HG03460 (cell line): ENCODE data around the gene MKLN1.
"Not testable (repeated sequence)": the region's sequence is repeated elsewhere in the genome, so short reads cannot be mapped to it uniquely, and the experiment has no call there.

Experiments
- ATAC-seq: cut with Tn5 transposase; IDR thresholded peaks from one replicate; pipeline ENCODE4 v1.9.1; 2021; ENCODE audit not compliant: unreplicated experiment

MKLN1 gene

DNA sequence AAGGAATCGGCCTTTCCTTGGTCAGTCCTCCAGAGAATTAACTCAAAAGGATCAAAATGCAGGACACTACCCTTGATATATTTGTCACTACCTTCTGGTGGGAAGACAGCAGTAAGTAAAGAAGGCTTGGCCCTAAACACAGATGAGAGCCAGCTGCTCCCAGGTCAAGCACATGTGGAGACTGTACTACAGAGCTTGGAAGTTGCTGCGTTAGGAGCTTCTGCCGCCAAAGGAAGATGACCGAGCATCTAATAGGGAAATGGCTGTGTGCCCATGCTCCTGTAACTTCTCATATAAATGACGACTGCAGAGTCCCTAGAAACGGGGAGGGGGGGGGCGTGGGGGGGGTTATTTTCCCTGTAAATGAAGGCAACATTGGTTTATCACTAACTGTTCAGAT, 169.8 kb downstream of the MKLN1 start:
- ATAC-seq, result no peak

DNA sequence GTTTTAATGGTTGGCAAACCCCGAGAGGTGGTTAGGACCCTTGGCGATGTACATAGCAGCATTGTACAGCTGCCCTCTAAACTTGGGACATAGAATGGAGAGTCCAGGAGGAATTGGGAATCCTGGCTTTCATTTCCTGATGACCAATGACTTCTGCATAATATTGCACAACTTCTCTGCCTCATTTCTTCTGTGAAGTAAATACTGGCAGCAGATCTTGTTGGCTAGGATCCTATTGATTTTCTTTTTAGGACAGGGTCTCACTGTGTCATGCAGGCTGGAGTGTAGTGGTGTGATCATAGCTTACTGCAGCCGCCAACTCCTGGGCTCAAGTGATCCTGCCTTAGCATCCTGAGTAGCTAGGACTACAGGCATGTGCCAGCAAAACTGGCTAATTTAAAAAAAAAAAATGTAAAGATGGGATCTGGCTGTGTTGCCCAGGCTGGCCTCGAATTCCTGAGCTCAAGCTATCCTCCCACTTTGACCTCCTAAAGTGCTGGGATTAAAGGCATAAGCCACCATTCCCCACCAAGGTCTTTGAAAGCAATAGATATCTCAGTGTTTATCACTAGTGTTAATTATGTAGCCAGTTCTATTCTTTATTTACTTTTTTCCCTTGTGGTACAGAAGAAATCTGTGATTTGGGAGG, 170.7 kb downstream of the MKLN1 start:
- ATAC-seq, result no peak

DNA sequence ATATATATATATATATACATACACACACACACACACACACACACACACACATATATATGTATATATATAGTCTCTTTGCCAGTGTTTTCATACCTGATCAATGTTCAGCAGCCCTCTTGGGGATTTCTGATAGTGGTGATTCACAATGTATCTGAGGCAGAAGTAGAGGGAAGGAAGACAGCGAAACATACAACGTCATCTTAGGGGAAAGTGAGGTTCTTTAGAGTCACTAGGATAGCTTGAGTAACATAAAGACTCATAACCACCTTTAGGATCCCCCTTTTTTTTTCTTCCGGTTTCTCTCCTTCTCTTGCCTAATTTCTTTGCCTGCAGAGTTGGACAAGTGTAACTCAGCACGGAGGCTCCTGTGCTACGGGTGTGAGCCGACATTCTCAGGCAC, 172.1 kb downstream of the MKLN1 start:
- no peak for ATAC-seq

DNA sequence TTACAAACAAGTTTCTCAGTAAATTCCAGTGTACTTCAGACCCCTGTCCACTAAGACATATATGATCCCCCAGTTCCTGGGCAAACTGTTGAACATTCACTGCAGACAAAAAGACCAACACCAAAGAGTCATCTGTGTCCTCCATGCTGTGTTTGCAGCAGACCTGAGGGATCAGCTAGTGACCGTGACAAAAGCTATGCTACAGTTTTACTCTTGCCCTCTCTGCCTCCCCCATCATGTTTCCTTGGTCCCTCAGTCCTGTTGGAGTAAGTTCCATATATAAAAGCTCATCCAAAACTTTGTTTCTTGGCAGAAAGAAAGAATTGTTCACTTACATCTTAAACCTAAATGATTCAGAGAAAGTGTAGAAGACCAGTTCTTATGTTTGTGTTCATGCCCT, 172.7 kb downstream of the MKLN1 start:
- no peak for ATAC-seq

DNA sequence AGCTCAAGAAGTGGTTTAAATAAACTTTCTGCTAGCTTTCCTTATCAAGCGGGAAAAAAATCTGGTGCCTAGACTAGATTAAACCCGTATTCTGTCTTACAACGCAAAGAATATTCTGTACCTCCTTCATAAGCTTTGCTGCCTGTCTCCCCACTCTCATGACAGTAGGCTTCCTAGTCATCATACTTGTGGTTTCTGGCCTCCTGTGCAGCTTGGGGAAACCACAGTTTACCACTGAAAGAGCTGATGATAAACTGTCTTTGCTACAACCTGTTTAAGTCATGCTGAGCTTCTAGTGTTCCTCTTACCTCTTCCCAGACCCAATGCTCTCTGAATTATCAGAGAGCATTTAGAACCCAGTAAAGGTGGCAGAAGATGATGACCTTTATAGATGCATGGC, 173.7 kb downstream of the MKLN1 start:
- ATAC-seq, result peak; percentile 90

DNA sequence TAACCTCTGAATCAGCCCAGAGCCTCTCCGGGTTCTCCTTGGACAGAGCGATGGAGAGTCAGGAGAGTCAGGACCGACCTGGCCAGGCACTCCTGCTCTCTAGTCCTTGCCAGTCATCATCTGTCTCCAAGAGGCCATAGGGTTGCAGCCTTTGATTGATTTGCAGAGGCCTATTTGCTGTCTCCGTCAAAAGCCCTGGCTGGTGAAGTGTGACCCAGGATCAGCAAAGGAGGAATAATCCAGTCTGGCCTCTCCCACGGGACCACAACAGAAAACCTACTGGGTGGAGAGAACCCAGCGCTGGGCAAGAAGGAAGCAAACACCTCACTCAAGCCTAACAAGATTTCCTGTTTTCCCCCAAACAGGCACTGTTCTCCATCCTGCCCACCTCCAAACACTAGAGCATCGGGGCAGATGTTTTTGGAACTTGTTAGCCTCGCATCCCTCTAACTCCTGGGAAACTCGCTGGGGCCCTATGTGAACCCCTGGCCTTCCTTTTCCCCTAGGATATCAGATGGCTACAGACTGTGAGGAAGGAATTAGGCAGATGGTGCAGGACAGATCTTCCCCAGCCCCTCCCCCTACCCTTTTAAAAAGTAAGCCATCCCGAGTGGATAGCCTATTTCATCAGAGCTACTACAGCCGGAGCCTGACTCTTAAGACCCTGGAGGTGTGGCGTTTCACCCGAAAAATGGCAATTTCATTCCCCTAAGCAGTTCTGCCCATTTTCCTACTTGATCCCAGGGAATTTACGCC, 174.4 kb downstream of the MKLN1 start:
- ATAC-seq, result no peak

DNA sequence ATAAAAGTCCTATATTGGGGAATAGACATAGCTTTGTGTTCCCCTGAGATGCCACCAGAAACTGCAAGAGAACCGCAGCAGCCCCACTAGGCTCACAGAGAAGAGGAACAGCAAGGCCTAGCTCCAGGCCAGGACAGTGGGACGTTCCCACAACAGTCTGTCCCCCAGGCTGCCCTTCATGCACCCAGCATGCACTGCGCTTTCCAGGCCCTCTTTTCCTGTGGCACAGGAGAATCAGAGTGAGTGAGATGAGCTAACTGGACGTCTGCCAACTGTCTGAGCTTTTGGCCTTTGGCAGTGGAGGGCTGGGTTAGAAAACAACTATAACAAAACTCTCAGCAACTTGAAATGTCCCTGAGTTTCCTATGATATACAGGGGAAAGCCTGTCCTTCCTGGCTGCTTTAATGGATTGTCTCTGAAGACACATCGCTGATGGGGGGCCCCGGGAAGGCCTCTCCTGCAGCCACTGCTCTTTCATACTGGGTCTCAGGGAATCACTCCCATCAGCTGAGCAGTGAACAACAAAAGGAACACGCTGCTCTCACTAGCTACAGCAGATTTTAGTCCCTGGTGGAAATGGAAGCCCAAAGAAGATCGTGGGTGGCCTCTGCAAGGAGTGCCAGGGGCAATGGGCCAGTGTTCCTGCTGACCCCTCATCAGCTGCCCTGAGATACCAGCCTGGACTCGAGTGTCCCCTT, 175.3 kb downstream of the MKLN1 start:
- ATAC-seq, result no peak

DNA sequence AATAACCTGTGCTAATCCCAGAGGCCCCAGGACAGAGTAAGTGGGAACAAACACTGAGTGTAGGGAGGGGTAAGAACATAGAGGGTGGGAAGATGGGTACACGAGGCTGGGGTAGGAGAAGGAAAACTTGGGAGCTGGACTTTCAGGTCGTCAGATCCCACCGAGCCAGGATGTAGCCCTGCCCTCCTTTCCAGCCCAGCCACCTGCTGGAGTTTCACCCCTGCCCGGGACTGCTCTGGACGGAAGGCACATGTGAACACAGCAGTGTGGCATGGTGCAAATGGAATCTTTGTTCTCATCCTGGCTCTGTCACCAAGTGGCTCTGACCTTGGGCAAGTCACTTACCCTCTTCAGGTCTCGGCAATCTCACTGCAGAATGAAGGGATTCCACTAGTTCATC, 176.0 kb downstream of the MKLN1 start:
- no peak for ATAC-seq

DNA sequence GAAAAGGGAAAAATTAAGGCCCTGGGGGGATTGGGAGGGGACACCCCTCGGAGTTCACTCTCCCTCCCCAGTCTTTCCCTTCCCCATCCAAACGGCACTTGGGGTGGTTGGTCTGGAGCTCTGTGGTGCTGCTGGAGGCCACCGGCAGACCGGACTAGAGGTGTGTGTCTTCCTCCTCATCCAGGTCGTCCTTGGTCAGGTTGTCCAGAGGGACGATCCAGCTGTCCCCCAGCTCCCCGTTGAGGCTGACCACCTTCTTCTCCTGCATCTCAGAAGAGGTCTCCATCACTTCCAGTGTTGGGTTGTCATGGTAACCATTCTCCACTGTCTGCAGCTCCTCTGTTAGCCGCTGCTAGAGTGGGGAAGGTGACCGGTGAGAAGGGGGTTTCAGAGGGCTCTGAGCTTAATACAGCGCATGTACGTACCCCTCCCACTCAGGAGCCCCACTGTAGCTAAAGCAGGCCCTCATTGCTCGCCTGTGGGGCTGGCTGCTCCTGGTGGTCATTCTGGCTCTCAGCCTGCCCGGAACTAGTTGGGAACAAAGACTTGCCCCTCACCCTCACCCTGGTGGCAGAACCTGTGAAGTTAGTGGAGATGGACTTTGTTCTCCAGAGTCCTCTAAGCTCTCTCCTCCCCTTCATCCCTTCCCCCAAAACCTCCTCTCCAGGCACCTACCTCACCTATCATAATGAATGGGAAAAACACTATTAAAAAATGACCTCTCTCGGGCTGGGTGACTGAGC, 176.7 kb downstream of the MKLN1 start:
- no peak for ATAC-seq

DNA sequence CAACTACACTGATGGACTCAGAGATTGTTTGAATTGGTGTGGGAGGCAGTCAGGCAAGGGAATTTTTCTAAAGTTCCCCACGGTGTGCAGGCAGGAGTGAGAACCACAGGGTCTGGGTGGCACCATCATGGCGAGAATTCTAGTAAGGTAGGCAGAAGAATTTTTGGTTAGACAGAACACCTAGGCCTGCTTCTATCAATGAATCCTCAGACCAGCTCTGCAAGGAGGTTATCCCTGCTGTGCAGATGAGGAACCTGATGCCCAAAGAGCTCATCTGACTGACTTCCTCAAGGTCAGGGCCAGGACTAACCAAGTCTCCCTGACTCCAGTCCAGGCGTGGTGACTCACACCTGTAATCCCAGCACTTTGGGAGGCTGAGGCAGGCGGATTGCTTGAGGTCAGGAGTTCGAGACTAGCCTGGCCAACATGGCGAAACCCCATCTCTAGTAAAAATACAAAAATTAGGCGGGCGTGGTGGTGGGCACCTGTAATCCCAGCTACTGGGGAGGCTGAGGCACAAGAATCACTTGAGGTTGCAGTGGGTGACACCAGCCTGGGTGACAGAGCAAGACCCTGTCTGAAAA, 177.5 kb downstream of the MKLN1 start:
- ATAC-seq, result not testable (repeated sequence)

DNA sequence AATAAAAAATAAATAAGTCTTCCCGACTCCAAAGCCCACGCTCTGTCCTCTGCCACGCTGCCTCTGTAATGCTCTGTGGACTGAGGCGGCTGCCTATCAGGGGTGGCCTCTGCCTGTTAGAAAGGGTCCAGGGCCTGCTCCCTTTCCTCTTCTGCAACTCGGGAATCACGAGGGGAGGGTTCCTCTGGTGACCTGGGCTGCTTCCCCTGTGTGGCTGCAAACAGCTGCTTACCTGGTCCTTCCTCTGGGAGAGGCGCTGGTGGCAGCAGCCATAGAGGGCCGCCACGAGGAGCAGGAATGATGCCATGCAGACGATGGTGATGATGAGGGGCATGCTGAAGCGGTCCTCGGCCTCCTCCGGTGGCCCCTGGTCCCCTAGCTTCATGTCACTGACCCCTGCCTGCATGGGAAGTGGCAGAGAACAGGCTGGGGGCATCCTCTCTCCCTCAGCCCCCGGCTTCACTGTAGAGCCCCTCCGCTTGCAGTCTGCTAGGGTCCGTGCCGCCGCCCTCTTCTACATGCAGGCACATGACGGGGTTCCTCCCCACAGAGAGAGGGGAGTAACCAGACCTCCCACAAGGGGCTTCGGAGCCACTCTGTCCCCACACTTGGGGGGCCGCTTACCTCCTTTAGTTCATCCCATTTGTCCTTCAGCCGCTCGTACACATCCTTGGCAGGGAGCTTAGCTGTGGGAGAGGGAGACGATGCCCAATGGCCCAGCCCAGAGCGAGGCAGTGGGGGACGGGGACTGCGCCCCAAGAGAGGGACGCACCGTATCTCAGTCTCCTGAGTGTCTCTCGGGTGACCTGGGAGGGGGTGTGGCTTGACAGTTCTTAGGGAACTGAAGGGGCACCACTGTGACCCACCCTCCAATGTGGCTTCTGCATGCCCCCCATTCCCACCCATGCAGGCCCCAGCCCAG, 178.2 kb downstream of the MKLN1 start:
- no peak for ATAC-seq

DNA sequence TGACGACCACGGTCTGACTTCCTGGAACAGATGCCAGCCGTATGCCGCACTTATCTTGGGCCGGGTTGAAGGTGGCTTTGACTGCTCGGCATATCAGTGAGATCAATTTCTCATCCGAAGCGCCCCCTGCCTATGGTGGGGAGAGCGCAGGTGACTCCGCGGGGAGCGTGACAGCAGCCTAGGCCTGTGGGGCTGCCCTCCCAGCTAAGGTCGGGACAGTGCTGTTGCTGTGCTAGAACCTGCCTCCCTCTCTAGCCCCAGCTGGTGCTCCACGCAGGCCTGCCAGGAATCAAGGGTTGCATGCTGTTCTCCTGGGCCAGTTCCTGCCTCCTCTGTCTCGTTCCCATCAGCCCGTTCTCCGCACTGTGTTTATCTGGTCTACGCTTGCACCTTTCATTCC, 178.9 kb downstream of the MKLN1 start:
- no peak for ATAC-seq

DNA sequence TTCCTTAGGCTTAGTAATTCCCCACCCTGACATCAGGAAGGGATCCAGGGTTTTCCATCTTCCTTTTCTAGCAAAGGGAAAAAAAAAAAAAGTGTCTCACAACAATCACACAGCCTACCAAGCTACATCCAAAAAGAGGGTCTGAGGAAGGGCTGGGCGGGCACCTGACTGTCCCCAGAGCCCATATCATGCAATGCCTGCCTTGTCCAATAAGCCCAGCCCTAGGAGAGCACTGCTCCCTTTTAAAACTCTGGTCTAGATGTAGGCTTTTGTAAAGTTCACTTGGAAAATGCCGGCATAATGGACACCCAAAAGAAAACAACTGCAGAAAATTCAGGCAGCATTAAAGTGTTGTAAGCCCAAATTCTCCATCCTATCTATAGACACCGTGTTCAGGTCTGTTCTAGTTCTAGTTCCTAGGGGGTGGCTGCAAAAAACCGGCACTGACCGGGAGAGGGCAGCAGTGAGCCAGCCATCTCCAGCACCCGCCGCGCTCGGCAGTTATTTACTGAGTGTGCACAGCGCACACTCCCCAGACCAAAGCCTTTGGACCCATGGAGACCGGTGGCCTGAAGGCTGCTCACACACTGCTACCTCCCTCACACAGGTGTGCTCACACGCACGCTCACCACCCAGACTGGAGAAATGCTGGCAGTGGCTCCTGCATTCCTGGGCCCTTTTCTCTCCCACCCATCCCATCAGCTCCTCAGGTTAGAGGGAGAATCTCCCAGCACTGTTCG, 180.1 kb downstream of the MKLN1 start:
- peak; percentile 81 for ATAC-seq

DNA sequence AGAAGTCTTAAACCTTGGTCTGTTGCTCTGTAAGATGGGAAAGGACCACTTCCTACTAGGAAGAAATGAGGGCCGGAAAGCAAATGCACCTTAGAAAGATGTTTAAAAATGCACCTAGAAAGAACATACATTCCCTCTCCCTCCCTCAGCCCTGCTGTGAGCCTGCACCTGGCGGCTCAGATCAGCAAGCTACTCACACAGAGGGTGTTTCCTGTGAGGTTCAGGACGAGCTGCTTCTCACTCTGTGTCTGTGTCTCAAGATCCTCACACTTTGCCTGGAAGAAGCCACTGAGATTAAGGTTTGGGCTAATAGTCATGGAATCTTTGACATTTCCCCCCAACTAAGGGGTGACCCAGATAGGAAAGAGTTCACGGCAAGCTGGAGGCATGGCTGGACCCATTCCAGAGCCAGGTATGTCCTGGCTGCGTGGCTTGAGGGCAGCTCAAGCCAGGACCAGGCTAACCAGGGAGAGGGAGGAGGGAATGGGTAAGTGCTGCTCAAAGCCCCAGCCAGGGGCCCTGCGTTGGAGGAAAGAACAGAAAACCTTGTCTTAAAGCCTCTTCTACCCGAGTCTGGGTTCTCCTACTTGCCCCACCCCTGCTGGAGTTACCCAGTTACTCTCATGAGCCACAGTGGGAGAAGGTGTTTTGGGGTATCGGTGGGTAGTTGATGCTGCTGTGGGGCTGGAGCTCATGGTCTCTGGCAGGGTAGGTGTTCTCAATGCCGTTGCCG, 181.2 kb downstream of the MKLN1 start:
- no peak for ATAC-seq

DNA sequence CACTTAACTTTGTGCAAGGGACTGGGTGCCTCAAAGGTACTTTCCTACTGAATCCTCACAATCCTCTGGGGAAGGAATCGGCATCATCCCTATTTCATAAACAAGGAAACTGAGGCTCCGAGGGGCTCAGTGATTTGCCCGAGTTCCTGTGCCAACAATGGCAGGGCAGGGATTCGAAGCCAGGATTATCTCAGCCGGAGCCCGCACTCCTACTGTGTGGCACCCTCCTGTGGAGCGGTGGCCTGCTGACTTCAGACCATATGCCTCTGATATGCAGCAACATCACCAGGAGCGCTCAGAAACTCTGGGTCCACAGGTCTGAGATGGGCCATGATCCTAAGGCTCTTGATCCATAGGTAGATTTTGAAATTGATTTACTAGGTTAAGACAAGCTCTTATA, 182.1 kb downstream of the MKLN1 start:
- no peak for ATAC-seq

DNA sequence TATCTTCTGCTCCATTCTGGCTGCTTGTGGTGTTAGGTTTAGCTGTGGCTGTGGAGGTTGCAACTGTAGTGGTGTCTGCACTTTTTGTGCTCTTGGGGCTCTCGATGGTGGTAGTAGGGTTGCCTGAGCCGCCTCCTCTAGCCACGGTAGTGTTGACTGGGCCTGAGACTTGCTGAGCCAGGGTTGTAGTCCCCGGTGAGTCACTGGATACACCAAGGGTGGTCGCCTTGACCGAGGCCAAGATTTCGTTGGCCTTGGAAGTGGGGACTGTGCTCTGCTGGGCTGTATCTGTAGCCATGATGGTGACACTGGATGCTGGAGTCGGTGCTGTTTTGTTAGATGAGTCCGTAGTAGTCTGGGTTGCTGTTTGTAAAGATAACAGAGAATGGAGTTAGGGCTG, 183.4 kb downstream of the MKLN1 start:
- no peak for ATAC-seq

DNA sequence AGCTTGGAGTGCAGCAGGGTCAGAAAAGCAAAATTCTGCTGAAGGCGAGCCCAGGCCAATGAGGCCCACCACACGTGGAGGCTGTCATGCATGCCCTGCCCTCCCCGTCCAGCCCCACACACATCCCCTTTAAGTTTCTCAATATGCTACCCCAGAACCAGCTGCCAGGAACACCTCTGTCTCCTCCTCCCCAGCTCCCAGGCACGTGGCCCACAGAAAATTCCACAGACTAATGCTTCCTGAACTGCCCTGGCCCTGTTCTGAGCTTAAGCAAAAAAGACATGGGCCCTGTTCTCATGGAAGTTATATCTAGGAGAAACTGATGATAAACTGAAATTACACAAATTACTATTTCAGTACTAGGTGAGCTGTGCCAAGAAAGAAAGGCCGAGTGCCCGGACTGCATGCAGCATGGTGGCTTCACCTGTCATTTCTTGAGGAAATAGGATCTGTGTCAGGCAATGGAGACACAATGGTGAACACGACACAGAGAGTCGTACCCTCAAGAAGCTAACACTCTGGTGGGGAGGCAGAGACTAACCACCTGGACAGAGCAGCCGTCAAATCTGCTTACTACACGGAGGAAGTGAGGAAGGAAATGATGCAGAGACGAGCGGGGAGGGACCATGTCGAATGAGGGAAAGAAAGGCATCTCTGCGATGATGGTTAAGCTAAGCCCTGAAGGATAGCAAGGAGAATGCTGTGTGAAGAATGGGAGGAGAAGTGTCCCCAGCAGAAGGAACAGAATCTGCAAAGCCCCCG, 184.3 kb downstream of the MKLN1 start:
- ATAC-seq, result no peak
